Heart left ventricle (tissue), 16 donors: ENCODE data around the gene HTRA3. TPM values are rescaled to one million over a fixed set of nuclear protein-coding genes. Genes with fewer than 3 reads are reported as not detected.

Experiments used
- ATAC-seq, 4 donors: fragments of 200-7000 bp; cut with Tn5 transposase; one replicate each; pipeline ENCODE4 v1.9.1; 2020 to 2022; ENCODE audit warnings: moderate library complexity in 4 of 4, mild to moderate bottlenecking in 3 of 4, moderate number of reproducible peaks in 1 of 4
- DNase-seq, 5 donors: peaks; one replicate each; pipeline ENCODE4 v3.0.0-alpha.2; 2020
- H3K27ac ChIP-seq, 12 donors: fragments of 200-600 bp; sonication (generic) in 4 of 12; one replicate each; pipeline versions ENCODE4 v1.5.0 to v1.8.0; 2016 to 2022; ENCODE audit warnings: mild to moderate bottlenecking in 2 of 12
- H3K27me3 ChIP-seq, 9 donors: fragments of 200-600 bp; sonication (generic) in 2 of 9; one replicate each; pipeline versions ENCODE4 v1.5.1 to v1.8.0; 2016 to 2022; ENCODE audit warnings: mild to moderate bottlenecking in 3 of 9
- H3K36me3 ChIP-seq, 9 donors: fragments of 200-600 bp; sonication (generic) in 2 of 9; one replicate each; pipeline versions ENCODE4 v1.5.0 to v1.8.0; 2018 to 2022; ENCODE audit warnings: mild to moderate bottlenecking in 2 of 9
- H3K4me1 ChIP-seq, 12 donors: fragments of 200-600 bp; sonication (generic) in 4 of 12; one replicate each; pipeline versions ENCODE4 v1.5.0 to v1.8.0; 2016 to 2022; ENCODE audit warnings: mild to moderate bottlenecking in 3 of 12
- H3K4me3 ChIP-seq, 12 donors: fragments of 200-600 bp; sonication (generic) in 4 of 12; one replicate each; pipeline versions ENCODE4 v1.5.0 to v1.8.0; 2017 to 2022; ENCODE audit warnings: mild to moderate bottlenecking in 9 of 12, moderate library complexity in 4 of 12
- H3K9me3 ChIP-seq, 12 donors: fragments of 200-600 bp; sonication (generic) in 4 of 12; one replicate each; pipeline versions ENCODE4 v1.5.0 to v1.8.0; 2016 to 2022; ENCODE audit warnings: mild to moderate bottlenecking in 1 of 12
- CTCF ChIP-seq, 12 donors: fragments of 200-600 bp; sonication (generic) in 4 of 12; IDR thresholded peaks; one replicate each; pipeline versions ENCODE4 v1.5.0 to v1.8.0; 2018 to 2022; ENCODE audit warnings: antibody characterized with exemption in 12 of 12, mild to moderate bottlenecking in 5 of 12
- POLR2A ChIP-seq, 2 donors: fragments of 450-650 bp; IDR thresholded peaks; one replicate each; pipeline ENCODE4 v1.6.1; 2017; ENCODE audit warnings: antibody characterized with exemption in 2 of 2, mild to moderate bottlenecking in 2 of 2, moderate library complexity in 2 of 2
- WGBS, 4 donors: extraction: QIAGEN DNeasy Blood & Tissue Kit in 2 of 4; methylation state at CpG; one replicate each; pipeline versions ENCODE4 v1.1.5 to v1.1.7; 2013 to 2018; 5-methylcytosine and 5-hydroxymethylcytosine counted together
- intact Hi-C, 10 donors: fragments of 100-400 bp; cut with DNase I; formaldehyde crosslinking; loops; one replicate each; pipeline versions ENCODE4 v1.11.1 to v1.14.2; 2022
- polyA plus RNA-seq, 2 donors: library from polyadenylated mRNA; stranded (reverse); fragments of 200-250 nt; gene quantifications; one replicate each; pipeline ENCODE4 v1.2.3, GENCODE V29; 2013
- total RNA-seq, 9 donors: library from RNA; depleted of rRNA in 2 of 9; stranded (reverse); fragments of >200 nt in 2 of 9; fragmentation: NEBNext Ultra II Directional in 3 of 9; extraction: Animal tissue kit (Norgen Biotek cat#: 25700) in 3 of 9; gene quantifications; one replicate each; pipeline versions ENCODE4 v1.1.0 to v1.2.4, GENCODE V29; 2016 to 2023
- donor health status: ischemic (EF 13 %, LVEDD 7.1; RV severe dilation, severe dysfunction).
- donor health status: healthy with polysubstance abuse.
- donor health status: DM: no; HTN: yes; CAD: no.
- donor health status: DM: no; HTN: no; CAD: no.
- donor health status: ischemic (EF 25% LVEDD 6.9; RV normal size, moderate dysfunction).
- donor health status: ischemic (EF 25% LVEDD 5.7; RV mildly dilated, moderate dysfunction).
- donor health status: healthy.
- donor health status: DM: yes; HTN: yes; CAD: no.
- donor health status: ischemic (EF 35%, LVEDD 5.7; RV mildly dilated, moderate dysfunction).
- donor health status: nonischemic (EF 11% LVEDD 7.7; RV severe dilation, severe dysfunction).
- donor health status: DM: yes; HTN: yes; CAD: no.
- donor health status: PGD.
- donor health status: ischemic (EF 29% LVEDD 5.4; RV normal size, mild dysfunction).
- donor health status: nonischemic (EF 23%, LVEDD 6.1; RV moderate dilation, normal function).

The HTRA3 gene
- total and polyA plus RNA-seq, 11 donors, result 26.8 to 84.6 (median 50.1) TPM

GRCh38 chr4:8251110-8251883, 18.3 kb upstream of the HTRA3 start:
- Histone ChIP-seq H3K27me3 (no peaks in the 10 kb centered on the region), H3K4me3 (no peak overlapping the region), H3K9me3 (no peaks in the 10 kb centered on the region), H3K4me1 (peaks cover 0 to 21% (median 15%) of the 10 kb centered on the region in 12 donors), H3K27ac (no peak overlapping the region), H3K36me3 (no peaks in the 10 kb centered on the region)
- ATAC-seq, result no peak
- TF ChIP-seq POLR2A (IDR thresholded peaks at IDR 0.05), result no peak
- TF ChIP-seq CTCF (IDR thresholded peaks at IDR 0.05), result no peak
- WGBS, 4 donors, result 86 to 89% (median 88%) methylated on average over 24 of the region's 24 CpGs
- intact Hi-C loops, result no loop called here
- no peak for DNase-seq

- no peak for DNase-seq
- intact Hi-C loops, result no loop called here
- Histone ChIP-seq H3K9me3 (no peaks in the 10 kb centered on the region), H3K27me3 (no peaks in the 10 kb centered on the region), H3K36me3 (no peaks in the 10 kb centered on the region), H3K4me3 (no peak overlapping the region), H3K27ac (no peak overlapping the region), H3K4me1 (peaks cover 0 to 8% (median 5%) of the 10 kb centered on the region in 12 donors)
- 85 to 88% (median 86%) methylated on average over 23 of the region's 23 CpGs for WGBS, 4 donors
- TF ChIP-seq CTCF (IDR thresholded peaks at IDR 0.05) (no peak), POLR2A (IDR thresholded peaks at IDR 0.05) (no peak)
- ATAC-seq, result no peak
Measured at GRCh38 chr4:8252301-8253173, 17.0 kb upstream of the HTRA3 start.

- no peak for DNase-seq
- Histone ChIP-seq H3K36me3 (no peaks in the 10 kb centered on the region), H3K9me3 (no peaks in the 10 kb centered on the region), H3K27me3 (no peaks in the 10 kb centered on the region), H3K4me1 (no peaks in the 10 kb centered on the region), H3K4me3 (no peak overlapping the region), H3K27ac (no peak overlapping the region)
- no peak for ATAC-seq
- WGBS, 4 donors, result 89 to 95% (median 91%) methylated on average over 6 of the region's 6 CpGs
- TF ChIP-seq CTCF (IDR thresholded peaks at IDR 0.05), result no peak
- TF ChIP-seq POLR2A (IDR thresholded peaks at IDR 0.05), result no peak
- intact Hi-C loops, result no loop called here
Measured at GRCh38 chr4:8254076-8254475, 15.5 kb upstream of the HTRA3 start.
